HG02642 (cell line): ENCODE results near the gene RFNG.

ENCODE experiments used
- ATAC-seq: cut with Tn5 transposase; IDR thresholded peaks from one replicate; pipeline ENCODE4 v1.9.1; 2021; ENCODE audit warnings: mild to moderate bottlenecking; ENCODE audit not compliant: unreplicated experiment, poor library complexity

Gene RFNG

GRCh38 chr17:82051776-82052637 is at the start of gene RFNG, which contains the start of gene GPS1:
Gene RFNG, minus strand, starts transcription at chr17:82051811. Its CDS starts 45 bp downstream, at chr17:82051766.
Gene GPS1, plus strand, starts transcription at chr17:82051898. Its CDS starts 34 bp downstream, at chr17:82051932.
- ATAC-seq, result peak; percentile 65

DNA sequence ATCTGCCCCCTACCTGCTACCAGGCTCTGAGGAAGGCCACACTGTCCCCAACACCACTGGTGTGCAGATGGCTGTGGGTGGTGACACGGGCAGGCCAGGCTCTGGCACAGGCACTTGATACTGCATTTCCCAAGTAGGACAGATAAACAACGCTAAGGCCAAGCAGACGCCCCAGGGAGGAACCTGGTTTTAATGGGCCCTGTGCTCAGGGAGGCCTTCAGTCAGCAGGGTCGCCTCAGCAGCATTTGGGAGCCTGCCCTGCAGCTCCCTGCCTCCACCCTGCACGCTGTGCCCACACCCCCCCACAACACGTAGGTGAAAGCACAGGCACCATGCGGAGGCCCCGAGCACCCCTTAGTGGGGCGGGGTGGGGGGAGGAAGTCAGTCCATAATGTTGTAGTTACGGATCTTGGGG is 49.7 kb upstream of the RFNG start:
- ATAC-seq, result no peak

- ATAC-seq, result no peak
These were observed 49.1 kb upstream of the RFNG start for GRCh38 chr17:82100502-82101298.

- peak; percentile 14 for ATAC-seq
These were observed 47.5 kb upstream of the RFNG start for GRCh38 chr17:82098939-82099763.

DNA sequence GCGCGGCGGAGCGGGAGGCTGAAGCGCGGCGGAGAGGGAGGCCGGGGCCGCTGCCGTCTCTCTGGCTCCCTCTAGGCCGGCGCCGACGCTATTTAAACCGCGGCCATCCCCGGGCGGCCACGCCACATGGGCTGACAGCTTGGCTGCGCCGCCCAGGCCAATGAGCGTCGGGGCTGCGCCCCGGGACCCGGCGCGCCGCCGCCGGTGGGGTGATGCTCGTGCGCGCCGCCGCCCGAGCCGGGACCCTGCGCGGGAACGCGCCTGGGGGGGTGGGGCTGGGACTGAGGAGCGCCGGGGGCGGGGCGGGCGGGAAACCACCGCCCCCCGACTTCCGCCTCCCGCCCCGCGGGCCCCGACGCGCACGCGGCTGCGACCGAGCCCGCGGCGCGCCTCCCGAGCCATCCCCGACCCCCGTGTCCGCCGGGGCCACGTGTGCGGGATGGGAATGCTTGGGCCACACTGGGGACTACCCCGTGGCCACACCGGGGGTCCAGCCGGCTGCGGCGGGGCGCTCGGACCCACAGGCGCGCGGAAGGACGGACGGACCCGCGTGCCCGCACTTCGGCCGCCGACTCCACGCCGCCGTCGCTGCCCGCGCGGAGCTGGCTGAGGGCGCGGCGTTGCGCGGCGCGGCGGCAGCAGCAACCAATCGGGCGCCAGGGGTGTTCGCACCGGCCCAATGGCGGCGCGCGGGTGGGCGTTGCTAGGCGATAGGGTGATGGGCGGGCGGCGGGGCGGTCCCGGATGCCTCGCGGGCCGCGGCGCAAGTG is 46.7 kb upstream of the RFNG start, which contains the start of gene FASN:
Gene FASN (minus strand): TSS at position 68 of the 770 bp plus-strand sequence. CDS start 1,791 bp downstream, outside the sequence.
- ATAC-seq, result peak; percentile 69

DNA sequence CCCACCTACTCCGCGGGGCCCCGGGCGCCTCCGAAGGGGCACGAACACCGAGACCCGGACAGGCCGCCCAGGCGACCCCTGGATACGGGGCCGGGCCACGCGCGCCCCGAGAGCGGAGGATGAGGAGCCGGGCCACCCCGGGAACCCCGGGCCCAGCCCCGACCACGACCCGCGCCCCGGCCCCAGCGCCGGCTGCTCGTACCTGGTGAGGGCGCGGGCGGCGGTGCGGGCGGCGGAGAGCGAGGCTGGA is 46.2 kb upstream of the RFNG start:
- no peak for ATAC-seq

DNA sequence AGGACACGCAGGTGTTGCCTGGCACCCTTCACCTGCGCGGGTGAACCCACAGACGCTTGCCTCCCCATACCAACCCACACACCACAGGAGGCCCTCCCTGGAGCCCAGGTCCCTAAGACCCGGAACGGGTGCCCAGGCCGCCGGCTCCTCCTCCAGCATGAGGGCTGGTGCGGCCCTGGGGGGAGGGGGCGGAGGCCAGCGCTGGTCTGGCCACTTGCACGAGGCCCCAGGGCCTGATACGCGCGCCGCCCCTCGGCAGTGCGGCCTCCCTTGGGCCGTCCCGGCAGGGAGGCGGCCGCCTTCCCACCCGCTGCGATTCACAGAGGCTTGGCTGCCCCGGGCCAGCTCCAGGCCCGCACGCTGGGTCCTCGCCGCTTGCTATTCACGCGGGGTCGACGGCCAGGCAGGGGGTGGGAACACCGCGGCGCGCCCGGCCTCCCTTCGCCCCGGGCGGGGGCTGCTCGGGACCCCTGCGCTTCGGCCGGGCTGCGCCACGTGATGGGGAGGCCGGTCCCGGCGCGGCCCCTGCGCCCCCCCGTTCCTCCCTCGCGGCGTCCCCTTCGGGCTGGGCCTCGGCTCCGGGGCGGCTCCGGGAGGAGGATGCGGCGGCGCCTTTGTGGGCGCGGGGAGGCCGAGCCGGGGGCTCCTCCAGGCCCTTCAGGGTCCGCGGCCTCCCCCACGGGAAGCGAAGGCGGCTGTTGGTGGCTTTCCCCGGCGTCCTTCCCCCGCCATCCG is 45.7 kb upstream of the RFNG start:
- peak; percentile 2 for ATAC-seq

DNA sequence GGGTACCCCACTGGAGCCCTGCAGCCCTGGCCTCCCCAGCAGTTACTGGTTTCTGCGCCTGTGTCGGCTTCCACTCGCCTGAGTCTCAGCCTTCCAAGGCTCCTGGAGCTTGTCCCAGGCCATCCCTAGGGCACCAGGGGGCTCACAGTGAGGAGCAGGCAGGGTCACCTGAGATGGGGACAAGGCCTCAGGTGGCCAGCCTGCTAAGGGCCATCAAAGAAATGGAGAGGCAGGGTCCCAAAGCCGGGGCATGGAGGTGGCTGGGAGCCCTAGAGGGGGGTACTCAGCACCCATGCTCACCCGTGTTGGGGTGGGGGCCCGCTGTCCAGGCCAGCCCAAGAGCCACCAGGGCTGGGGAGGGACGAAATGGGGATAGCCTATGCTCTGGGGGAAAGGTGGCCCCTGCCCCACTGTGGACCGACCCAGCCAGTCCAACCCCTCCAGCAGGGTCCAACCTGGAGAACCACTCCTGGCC is 45.1 kb upstream of the RFNG start:
- ATAC-seq, result no peak

- ATAC-seq, result no peak
These were observed 44.4 kb upstream of the RFNG start for GRCh38 chr17:82095777-82096708.

GRCh38 chr17:82094931-82095776 is 43.5 kb upstream of the RFNG start:
- ATAC-seq, result no peak

DNA sequence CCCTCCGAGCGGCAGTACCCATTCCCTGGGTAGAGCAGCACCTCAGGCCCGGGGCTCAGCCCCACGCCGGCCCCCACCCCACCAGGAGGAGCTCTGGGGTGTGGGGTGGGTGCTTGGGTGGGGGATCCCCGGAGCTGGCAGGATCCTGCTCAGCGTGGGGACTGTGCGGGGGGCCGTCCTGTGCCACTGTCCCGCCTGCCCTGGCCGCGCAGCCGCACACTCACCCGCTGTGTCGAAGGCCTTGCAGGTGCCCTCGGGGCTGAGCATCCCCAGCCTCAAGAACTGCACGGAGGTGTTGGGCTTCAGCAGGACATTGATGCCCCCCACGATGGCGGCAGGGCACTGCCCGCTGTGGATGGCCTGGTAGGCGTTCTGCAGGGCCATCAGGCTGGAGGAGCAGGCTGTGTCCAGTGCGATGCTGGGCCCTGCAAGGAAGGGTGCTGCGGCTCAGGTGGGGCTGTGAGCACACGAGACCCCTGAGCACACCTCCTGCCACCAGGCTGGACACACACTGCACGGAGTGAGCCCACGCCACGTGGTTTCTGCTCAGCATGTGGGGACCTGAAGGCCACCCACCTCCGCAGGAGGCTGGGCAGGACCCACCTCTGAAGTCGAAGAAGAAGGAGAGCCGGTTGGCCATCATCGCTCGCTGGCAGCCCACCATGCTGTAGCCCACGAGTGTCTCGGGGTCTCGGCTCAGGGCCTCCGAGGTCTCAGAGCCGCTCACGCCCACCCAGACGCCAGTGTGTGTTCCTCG is 41.6 kb upstream of the RFNG start:
- no peak for ATAC-seq

DNA sequence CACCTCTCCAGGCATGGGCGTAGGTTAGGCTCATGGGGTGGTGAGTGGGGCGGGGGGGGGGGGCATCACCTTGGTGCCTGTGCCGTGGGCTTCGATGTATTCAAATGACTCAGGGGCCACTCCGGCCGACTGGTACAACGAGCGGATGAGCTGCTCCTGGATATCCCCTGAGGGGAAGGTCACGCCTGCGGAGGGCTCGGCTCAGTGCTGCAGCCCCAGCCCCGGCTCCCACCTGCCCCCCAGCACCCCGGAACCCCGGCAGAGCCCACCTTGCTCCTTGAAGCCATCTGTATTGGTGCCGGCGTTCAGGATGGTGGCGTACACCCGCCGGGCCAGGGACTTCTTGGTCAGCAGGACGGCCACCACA is 41.0 kb upstream of the RFNG start:
- ATAC-seq, result no peak

- no peak for ATAC-seq
These were observed 40.5 kb upstream of the RFNG start for GRCh38 chr17:82092094-82092586.

DNA sequence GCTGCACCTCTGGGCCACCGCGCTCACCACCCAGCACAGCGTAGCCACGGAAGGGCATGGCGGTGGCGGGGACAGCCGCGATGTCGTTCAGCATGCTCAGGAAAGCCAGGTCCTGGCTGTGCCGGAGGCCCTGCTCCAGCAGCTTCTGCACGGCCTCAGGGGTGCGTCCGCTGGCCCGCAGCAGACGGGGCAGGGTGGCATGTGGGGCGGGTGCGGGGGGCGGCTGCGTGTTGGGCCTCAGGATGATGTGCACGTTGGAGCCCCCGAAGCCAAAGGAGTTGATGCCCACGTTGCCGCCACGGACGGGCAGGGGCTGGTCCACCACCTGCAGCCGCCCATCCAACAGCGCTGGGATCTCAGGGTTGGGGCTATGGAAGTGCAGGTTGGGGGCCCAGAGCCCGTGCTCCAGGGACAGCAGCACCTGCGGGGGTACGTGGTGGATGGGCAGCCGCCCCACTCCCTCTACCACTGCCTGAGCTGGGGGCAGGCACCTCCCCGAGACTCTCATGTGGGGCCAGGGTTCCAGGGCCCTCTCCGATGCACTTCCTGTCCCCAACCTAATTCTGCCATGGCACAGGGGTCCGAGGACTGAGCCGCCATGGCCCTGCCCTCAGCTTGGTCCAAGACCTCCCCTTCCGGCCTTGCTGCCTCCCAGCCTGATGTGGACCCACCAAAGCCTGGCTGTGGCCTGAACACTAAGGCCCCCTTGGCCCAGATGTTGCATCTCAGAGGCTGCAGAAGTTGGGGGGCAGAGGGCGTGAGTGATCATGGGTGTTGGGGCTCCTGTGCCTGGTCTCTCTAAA is 39.9 kb upstream of the RFNG start:
- ATAC-seq, result no peak

DNA sequence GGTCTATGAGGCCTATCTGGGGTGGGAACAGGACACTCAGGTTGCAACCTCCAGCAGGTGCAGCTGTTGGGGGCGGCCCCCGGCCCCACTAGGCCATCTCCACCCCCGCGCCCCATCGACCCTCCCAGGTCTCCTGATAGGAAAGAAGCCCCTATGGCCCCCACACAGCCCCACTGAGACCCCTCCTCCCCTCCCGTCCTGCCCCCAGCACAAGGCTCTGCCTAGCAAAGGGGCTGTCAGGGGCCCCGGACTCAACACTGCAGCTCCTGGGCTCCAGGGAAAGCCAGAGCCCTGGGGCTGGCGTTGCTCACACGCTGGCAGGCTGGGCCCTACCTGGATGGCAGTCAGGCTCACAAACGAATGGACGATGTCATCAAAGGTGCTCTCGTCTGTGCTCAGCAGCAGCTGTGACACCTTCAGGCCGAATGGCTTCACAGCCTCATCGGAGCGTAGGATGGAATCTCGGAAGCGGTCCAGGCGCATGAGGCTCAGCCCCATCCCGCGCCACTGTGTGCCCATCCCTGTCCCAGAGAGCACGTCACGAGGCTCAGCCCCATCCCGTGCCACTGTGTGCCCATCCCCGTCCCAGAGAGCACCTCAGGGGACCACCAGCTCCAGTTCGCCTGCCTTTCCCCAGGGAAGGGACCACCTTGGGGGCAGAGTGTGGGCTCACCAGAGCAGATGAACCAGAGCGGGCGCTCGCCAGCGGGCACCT is 39.1 kb upstream of the RFNG start:
- ATAC-seq, result no peak
